ENCODE measurements around the gene RAC3.

Gene RAC3

DNA sequence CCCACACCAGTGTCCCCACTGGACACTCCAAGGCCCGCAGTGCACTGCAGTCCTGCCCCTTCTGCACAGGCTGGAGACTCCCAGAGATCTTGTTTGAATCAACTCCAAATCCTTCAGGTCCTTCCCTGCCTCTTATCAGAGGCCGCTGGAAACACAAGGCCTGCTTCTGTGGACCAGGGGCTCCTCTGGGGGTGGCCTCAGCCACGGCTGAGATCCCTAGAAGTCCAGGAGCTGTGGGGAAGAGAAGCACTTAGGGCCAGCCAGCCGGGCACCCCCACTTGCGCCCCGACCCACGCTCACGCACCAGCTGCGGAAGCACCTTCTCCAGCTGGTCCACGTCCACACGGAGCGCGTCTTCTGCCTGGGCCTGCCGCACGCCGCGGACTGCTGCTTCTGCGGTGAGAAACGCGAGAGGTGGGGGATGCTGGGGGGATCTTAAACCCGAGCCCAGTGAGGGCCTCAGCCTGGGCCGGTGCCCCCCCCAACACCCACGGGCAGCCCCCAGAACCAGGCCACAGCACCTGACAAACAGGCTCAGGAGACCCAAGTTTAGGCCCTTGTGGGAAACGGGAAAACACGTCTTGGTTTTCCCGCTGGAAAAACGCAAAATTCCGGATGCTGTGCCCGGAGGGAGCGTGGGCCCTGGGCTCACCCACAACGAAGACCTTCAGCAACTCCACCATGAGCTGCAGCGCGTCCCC lies 12.3 kb upstream of the RAC3 start:
- H3K36me3 ChIP-seq (ENCODE audit: control insufficient read depth in 2 of 2, insufficient read depth in 2 of 2, low read length in 2 of 2): peaks cover 0 to 3% of the 10 kb centered on the region in 2 donors
- no peak overlapping the region for H3K4me3 ChIP-seq (ENCODE audit: low read length in 2 of 2)
- H3K27ac ChIP-seq (ENCODE audit: low read depth in 2 of 2, low read length in 2 of 2): no peak overlapping the region
- no peaks in the 10 kb centered on the region for H3K27me3 ChIP-seq (ENCODE audit: control insufficient read depth in 2 of 2, insufficient read depth in 2 of 2, low read length in 2 of 2)
- no peaks in the 10 kb centered on the region for H3K9me3 ChIP-seq (ENCODE audit: control insufficient read depth in 2 of 2, low read length in 2 of 2)
- H3K4me1 ChIP-seq (ENCODE audit: control insufficient read depth in 2 of 2, insufficient read depth in 2 of 2, low read length in 2 of 2): peaks cover 20 to 22% of the 10 kb centered on the region in 2 donors
- no peak overlapping the region for H3K9ac ChIP-seq (ENCODE audit: low read depth in 1 of 2, low read length in 2 of 2)

DNA sequence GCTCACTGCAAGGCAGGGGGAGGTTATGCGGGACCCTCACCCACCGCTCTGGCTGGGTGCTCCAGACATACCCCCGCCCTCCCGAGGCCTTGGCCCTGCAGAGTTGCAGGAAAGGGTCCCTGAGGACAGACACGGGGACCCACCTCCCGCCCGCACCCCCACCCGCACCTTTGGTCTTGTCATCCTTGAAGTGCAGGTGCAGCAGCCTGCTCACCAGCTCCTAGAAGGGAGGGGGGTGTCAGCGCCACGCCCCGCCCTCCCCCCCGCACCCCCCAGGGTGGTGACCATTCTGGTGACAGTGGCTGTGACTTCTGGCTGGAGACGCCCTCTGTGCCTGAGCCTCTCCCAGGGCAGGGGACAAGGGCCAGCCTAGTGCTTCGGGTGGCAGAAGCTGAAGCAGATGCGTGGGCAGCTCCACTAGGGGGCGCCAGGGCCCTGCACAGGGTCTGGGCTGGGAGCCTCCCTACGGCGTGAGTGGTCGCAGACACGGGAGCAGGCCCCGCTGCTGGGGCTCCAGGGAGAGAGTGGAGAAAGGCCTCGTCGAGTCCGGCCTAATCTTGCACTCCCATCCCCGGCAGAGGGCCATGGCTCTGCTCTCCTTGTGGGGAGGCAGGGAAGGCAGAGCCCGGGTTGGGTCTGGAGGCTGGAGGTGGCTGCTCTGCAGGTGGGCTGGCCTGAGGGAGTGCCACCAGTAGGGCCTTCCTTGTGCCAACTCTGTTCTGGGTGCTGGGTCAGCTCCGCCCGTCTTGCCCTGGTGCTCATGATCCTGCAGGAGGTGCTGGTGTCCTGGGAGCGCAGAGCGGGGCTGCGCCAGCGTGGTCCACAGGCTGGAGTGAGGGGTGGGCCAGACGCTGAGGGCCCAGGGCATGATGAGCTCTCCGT lies 11.5 kb upstream of the RAC3 start:
- H3K36me3 ChIP-seq (ENCODE audit: control insufficient read depth in 2 of 2, insufficient read depth in 2 of 2, low read length in 2 of 2): peaks cover 0 to 3% of the 10 kb centered on the region in 2 donors
- H3K9ac ChIP-seq (ENCODE audit: low read depth in 1 of 2, low read length in 2 of 2): no peak overlapping the region
- H3K27me3 ChIP-seq (ENCODE audit: control insufficient read depth in 2 of 2, insufficient read depth in 2 of 2, low read length in 2 of 2): no peaks in the 10 kb centered on the region
- H3K9me3 ChIP-seq (ENCODE audit: control insufficient read depth in 2 of 2, low read length in 2 of 2): no peaks in the 10 kb centered on the region
- H3K27ac ChIP-seq (ENCODE audit: low read depth in 2 of 2, low read length in 2 of 2): no peak overlapping the region
- no peak overlapping the region for H3K4me3 ChIP-seq (ENCODE audit: low read length in 2 of 2)
- H3K4me1 ChIP-seq (ENCODE audit: control insufficient read depth in 2 of 2, insufficient read depth in 2 of 2, low read length in 2 of 2): peaks cover 23% of the 10 kb centered on the region in 2 donors

DNA sequence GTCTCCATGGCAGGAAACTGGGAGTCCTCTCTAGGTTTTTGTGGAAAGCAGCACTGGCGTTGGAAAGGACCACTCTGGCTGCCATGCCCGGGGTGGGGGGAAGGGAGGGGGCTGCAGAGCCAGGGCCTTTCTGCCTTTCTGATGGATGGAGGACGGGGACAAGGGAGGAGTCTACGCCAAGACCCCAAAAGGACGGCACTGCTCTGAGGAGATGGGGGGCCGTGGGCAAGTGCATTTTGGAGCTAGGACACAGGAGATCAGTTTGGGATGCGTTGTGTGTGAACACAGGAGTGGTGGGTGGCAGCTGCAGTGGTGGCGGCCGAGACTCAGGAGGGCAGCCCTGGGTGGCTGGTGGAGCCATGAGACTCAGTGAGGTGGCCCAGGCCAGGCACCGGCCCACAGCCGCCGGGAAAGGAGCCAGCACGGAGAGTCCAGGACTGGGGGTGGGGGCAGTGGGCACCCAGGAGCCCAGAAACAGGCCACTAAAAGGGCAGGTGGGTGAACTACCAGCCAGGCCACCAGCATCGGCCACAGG lies 10.8 kb upstream of the RAC3 start:
- Histone ChIP-seq H3K27me3 (ENCODE audit: control insufficient read depth in 2 of 2, insufficient read depth in 2 of 2, low read length in 2 of 2) (no peaks in the 10 kb centered on the region), H3K27ac (ENCODE audit: low read depth in 2 of 2, low read length in 2 of 2) (no peak overlapping the region), H3K9me3 (ENCODE audit: control insufficient read depth in 2 of 2, low read length in 2 of 2) (no peaks in the 10 kb centered on the region), H3K4me1 (ENCODE audit: control insufficient read depth in 2 of 2, insufficient read depth in 2 of 2, low read length in 2 of 2) (peaks cover 23% of the 10 kb centered on the region in 2 donors), H3K4me3 (ENCODE audit: low read length in 2 of 2) (peak overlapping the region in 1 of 2 donors; percentile 90), H3K36me3 (ENCODE audit: control insufficient read depth in 2 of 2, insufficient read depth in 2 of 2, low read length in 2 of 2) (peaks cover 0 to 3% of the 10 kb centered on the region in 2 donors), H3K9ac (ENCODE audit: low read depth in 1 of 2, low read length in 2 of 2) (no peak overlapping the region)

DNA sequence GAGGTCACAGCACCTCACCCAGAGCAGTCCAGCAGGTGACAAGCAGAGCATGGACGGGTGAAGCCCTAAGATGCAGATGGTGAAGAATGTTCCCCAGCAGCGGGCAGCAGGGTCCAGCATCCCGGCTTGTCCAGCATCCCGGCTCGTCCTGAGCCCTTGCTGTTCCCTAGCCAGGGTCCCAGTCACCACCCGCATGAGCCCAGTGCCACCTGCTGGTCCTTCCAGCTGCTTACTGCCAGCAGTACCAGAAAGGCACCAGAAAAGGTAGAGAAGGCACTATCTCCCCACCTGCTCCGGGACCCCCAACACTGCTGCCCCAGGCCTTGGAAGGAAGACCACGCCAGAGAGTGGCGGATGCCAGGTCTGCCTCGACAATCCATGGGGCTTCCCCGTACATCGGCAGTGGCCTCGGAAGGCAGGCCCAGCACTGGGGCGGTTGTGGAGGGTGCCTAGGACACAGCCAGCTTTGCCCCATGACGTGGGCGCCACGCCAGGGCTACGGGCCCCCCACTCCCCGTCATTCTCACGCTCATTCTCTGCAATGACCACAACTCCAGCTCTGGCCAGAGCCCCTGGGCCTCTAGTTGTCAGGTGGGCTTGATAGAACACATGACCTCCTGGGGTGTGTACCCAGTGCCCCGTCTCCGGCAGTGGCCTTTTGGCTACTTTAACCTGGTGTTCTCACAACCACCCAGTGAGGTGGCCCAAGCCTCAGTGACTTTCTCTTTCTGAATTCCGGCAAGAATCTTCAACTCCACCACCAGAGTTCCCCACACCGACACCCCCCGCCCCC lies 10.2 kb upstream of the RAC3 start:
- H3K27me3 ChIP-seq (ENCODE audit: control insufficient read depth in 2 of 2, insufficient read depth in 2 of 2, low read length in 2 of 2): no peaks in the 10 kb centered on the region
- H3K9me3 ChIP-seq (ENCODE audit: control insufficient read depth in 2 of 2, low read length in 2 of 2): no peaks in the 10 kb centered on the region
- peak overlapping the region; percentile 76 to 81 for H3K27ac ChIP-seq (ENCODE audit: low read depth in 2 of 2, low read length in 2 of 2)
- H3K4me3 ChIP-seq (ENCODE audit: low read length in 2 of 2): peak overlapping the region; percentile 85 to 90
- H3K4me1 ChIP-seq (ENCODE audit: control insufficient read depth in 2 of 2, insufficient read depth in 2 of 2, low read length in 2 of 2): peaks cover 23% of the 10 kb centered on the region in 2 donors
- H3K9ac ChIP-seq (ENCODE audit: low read depth in 1 of 2, low read length in 2 of 2): peak overlapping the region; percentile 84 to 92
- H3K36me3 ChIP-seq (ENCODE audit: control insufficient read depth in 2 of 2, insufficient read depth in 2 of 2, low read length in 2 of 2): peaks cover 0 to 3% of the 10 kb centered on the region in 2 donors

DNA sequence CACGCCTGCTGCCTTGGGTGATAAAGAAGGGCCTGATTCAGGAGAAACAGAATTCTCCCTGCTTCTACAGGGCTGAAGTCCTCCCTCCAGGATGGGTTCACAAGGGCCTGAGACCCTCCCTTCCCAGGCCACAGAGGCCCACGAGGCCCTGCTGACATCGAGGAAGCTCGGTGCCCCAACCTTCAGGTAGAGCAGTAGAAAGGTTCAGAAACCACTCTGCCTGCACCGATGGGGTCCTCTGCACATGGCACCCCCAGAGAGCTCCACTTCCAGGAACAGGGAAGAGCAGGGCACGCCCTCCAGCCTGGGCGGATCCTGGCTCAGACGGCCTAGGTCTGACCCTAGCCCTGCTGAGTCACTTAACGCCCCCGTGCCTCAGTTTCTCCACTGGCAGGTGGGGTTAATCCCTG lies 9.6 kb upstream of the RAC3 start:
- Histone ChIP-seq H3K9me3 (ENCODE audit: control insufficient read depth in 2 of 2, low read length in 2 of 2) (no peaks in the 10 kb centered on the region), H3K36me3 (ENCODE audit: control insufficient read depth in 2 of 2, insufficient read depth in 2 of 2, low read length in 2 of 2) (peaks cover 0 to 3% of the 10 kb centered on the region in 2 donors), H3K9ac (ENCODE audit: low read depth in 1 of 2, low read length in 2 of 2) (peak overlapping the region; percentile 84 to 92), H3K27ac (ENCODE audit: low read depth in 2 of 2, low read length in 2 of 2) (peak overlapping the region; percentile 76 to 81), H3K4me1 (ENCODE audit: control insufficient read depth in 2 of 2, insufficient read depth in 2 of 2, low read length in 2 of 2) (peaks cover 23% of the 10 kb centered on the region in 2 donors), H3K4me3 (ENCODE audit: low read length in 2 of 2) (peak overlapping the region; percentile 85 to 90), H3K27me3 (ENCODE audit: control insufficient read depth in 2 of 2, insufficient read depth in 2 of 2, low read length in 2 of 2) (no peaks in the 10 kb centered on the region)

DNA sequence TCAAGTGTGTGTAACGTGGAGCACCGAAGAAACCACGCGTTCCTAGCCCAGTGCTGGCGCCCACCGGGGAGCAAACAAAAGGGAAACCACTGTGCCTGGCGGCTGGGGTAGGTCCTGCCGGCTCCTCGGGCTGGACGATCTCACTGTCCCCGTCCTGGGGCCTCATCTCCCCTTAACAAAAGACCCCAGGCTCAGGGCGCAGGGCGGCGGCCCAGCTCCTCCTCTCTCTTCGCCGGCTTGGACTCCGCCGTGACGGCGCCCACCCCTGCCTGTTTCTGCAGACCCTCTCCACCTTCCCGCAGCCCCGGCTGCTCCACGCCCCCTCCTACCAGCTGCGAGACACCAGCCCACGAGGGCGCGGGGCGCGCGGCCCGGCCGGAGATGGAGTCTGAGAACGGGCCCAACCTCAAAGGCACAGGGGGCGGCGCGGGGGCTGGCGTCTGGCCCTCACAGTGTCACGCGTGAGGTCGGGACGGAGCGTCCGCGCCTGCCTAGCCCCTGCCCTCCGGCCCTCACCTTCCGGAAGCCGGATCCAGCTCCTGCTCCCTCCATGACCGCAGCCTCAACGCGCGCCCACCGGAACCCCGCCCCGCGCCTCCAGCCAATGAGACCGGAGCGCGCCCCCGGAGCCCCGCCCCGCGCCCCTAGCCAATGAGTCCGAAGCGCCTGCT lies 9.0 kb upstream of the RAC3 start, which contains the start of gene CENPX:
CENPX (minus strand) TSS at position 569 of the 671 bp plus-strand sequence; CDS start at position 552, 17 bp downstream.
- peak within 1 kb of the TSS; percentile 76 to 81 for H3K27ac ChIP-seq (ENCODE audit: low read depth in 2 of 2, low read length in 2 of 2)
- H3K4me1 ChIP-seq (ENCODE audit: control insufficient read depth in 2 of 2, insufficient read depth in 2 of 2, low read length in 2 of 2): peaks cover 23% of the 10 kb centered on the region in 2 donors
- H3K9ac ChIP-seq (ENCODE audit: low read depth in 1 of 2, low read length in 2 of 2): peak within 1 kb of the TSS; percentile 84 to 92
- H3K9me3 ChIP-seq (ENCODE audit: control insufficient read depth in 2 of 2, low read length in 2 of 2): no peaks in the 10 kb centered on the region
- H3K4me3 ChIP-seq (ENCODE audit: low read length in 2 of 2): peak within 1 kb of the TSS; percentile 85 to 90
- peaks cover 0 to 3% of the 10 kb centered on the region in 2 donors for H3K36me3 ChIP-seq (ENCODE audit: control insufficient read depth in 2 of 2, insufficient read depth in 2 of 2, low read length in 2 of 2)
- no peaks in the 10 kb centered on the region for H3K27me3 ChIP-seq (ENCODE audit: control insufficient read depth in 2 of 2, insufficient read depth in 2 of 2, low read length in 2 of 2)

DNA sequence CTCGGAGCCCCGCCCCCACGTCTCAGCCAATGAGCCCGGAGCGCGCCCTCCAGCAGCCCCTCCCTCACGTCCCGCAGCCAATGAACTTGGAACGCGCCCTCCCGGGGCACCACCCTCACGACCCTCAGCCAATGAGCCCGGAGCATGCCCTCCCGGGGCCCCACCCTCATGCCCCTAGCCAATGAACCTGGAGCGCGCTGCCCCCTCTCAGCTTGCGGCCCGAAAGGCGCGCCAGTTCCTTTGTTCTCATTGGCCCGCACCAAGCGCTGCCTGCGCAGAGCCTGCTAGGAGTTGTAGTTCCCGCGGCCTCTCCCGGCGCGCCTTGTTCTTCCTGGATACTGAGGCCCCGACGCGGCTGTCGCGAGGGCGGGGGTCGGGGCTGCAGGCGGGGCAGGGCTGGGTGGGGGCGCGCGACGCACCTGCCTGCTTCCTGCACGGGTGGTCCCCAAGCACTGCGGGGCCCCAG lies 8.5 kb upstream of the RAC3 start, which contains the start of gene LRRC45:
LRRC45 (plus strand) TSS at position 325 of the 466 bp plus-strand sequence. CDS start 339 bp downstream, outside the sequence.
- peaks cover 23% of the 10 kb centered on the region in 2 donors for H3K4me1 ChIP-seq (ENCODE audit: control insufficient read depth in 2 of 2, insufficient read depth in 2 of 2, low read length in 2 of 2)
- H3K27ac ChIP-seq (ENCODE audit: low read depth in 2 of 2, low read length in 2 of 2): peak within 1 kb of the TSS; percentile 76 to 81
- no peaks in the 10 kb centered on the region for H3K27me3 ChIP-seq (ENCODE audit: control insufficient read depth in 2 of 2, insufficient read depth in 2 of 2, low read length in 2 of 2)
- H3K36me3 ChIP-seq (ENCODE audit: control insufficient read depth in 2 of 2, insufficient read depth in 2 of 2, low read length in 2 of 2): peaks cover 0 to 3% of the 10 kb centered on the region in 2 donors
- H3K9me3 ChIP-seq (ENCODE audit: control insufficient read depth in 2 of 2, low read length in 2 of 2): no peaks in the 10 kb centered on the region
- peak within 1 kb of the TSS; percentile 84 to 92 for H3K9ac ChIP-seq (ENCODE audit: low read depth in 1 of 2, low read length in 2 of 2)
- peak within 1 kb of the TSS; percentile 85 to 90 for H3K4me3 ChIP-seq (ENCODE audit: low read length in 2 of 2)

DNA sequence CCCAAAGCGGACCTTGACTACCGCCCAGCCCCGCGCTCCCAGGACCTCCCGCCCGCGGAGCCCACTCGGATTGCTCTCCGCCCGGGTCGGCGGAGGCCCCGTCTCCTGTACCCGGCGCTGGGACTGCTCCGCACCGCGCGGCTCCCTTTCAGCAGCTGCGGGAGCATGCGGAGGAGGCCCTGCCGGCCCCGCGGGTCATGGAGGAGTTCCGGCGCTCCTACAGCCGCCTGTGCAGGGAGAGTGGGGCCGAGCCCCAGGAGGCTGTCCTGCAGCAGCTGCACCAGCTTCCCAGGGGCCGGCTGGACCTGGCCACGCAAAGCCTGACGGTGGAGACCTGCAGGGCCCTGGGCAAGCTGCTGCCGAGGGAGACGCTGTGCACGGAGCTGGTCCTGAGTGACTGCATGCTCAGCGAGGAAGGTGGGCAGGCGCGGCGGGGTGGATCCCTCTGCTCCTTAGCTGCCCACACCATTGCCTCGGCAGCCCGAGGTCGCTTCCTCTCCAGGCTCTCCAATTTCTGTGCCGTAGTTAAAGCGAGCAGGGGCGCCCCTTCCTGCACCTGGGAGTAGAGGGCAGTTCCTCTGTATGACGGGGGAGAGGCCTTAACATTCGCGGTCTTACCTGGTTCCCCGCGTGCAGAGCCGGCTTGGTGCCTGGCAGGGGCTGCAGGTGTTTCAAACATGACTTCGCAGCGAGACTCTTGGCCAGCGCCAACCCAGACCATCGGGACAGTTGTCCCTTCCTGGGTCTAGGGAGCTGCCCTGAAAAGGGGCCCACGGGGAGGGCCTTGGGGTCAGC lies 7.8 kb upstream of the RAC3 start:
- H3K36me3 ChIP-seq (ENCODE audit: control insufficient read depth in 2 of 2, insufficient read depth in 2 of 2, low read length in 2 of 2): no peaks in the 10 kb centered on the region
- H3K4me3 ChIP-seq (ENCODE audit: low read length in 2 of 2): peak overlapping the region; percentile 70 to 79
- no peak overlapping the region for H3K27ac ChIP-seq (ENCODE audit: low read depth in 2 of 2, low read length in 2 of 2)
- no peaks in the 10 kb centered on the region for H3K27me3 ChIP-seq (ENCODE audit: control insufficient read depth in 2 of 2, insufficient read depth in 2 of 2, low read length in 2 of 2)
- peak overlapping the region; percentile 24 to 71 for H3K9ac ChIP-seq (ENCODE audit: low read depth in 1 of 2, low read length in 2 of 2)
- no peaks in the 10 kb centered on the region for H3K9me3 ChIP-seq (ENCODE audit: control insufficient read depth in 2 of 2, low read length in 2 of 2)
- H3K4me1 ChIP-seq (ENCODE audit: control insufficient read depth in 2 of 2, insufficient read depth in 2 of 2, low read length in 2 of 2): peaks cover 23% of the 10 kb centered on the region in 2 donors
